Kidney glomerular epithelial cell (primary cell): ENCODE results near the gene PTPRQ.
"Not testable (repeated sequence)": the region's sequence is repeated elsewhere in the genome, so short reads cannot be mapped to it uniquely, and the experiment has no call there.

Experiments
- DNase-seq: peaks from one replicate; lab custom pipeline; 2025; lab: John Stamatoyannopoulos, UW

Gene PTPRQ

DNA sequence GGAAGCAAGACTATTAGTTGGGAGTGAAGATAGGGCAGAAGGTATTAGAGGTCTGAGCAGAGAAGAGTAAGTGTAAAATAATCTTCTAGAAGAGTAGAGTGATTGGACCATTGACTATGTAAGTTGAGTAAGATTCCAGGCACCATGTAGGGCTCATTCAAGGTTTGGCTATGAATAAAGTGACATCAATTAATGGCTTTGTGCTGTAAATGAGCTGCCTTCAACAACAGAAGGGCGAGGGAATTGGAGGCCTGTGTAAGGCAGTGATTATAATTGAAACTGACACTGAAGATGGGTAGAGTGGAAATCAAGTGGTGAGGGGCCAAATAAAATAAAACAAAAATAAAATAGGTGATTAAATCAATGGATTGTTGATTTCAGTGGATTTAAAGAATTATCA lies 26.4 kb downstream of the PTPRQ start:
- DNase-seq = no peak

DNA sequence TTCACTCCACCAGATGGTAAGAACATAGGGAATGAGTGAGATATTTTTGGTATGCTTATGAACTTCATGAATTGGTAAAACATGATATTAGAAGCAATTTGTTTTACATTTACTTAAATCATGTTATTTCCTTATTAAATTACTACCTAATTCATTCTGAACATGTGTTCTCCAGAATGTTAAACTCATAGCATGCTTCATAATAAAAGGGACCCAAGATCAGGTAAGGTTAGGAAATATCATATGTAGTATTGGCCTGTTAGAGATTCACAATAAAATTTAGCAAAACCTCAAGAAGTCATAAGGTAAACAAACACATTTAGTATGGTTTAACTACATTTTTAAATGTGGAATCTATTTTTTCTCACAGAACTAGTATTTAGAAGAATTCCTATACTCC lies 28.2 kb downstream of the PTPRQ start:
- DNase-seq = no peak

DNA sequence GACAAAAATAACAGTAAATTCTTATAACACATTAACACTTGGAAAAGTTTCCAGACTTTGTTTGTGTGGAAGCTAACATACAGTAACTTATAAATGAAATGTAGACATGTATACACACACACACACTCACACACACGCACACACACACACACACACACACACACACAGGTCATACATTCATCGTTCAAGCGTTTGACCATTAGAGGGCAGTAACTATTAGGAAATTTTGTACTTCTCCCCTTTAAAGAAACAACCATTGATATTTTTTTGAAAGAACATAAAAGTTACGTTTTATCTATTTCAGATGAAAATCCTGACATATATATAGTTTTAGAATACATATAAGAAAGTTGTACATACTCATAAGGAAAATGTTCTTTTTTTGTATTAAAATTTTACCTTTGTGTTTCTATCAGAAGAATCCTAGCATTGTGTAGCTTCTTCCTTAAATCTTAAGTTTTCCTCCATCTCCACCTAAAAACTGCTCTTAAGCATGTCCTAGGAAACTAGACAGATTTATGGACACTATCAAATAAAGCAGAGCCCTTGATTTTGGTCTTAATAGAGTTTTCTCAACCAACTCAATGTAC lies 29.0 kb downstream of the PTPRQ start:
- peak; percentile 69 for DNase-seq

DNA sequence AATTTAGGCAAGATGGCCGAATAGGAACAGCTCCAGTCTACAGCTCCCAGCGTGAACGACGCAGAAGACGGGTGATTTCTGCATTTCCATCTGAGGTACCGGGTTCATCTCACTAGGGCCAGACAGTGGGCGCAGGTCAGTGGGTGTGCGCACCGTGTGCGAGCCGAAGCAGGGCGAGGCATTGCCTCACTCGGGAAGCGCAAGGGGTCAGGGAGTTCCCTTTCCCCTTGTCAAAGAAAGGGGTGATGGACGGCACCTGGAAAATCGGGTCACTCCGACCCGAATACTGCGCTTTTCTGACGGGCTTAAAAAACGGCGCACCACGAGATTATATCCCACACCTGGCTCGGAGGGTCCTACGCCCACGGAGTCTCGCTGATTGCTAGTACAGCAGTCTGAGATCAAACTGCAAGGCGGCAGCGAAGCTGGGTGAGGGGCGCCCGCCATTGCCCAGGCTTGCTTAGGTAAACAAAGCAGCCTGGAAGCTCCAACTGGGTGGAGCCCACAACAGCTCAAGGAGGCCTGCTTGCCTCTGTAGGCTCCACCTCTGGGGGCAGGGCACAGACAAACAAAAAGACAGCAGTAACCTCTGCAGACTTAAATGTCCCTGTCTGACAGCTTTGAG lies 33.6 kb downstream of the PTPRQ start:
- not testable (repeated sequence) for DNase-seq

DNA sequence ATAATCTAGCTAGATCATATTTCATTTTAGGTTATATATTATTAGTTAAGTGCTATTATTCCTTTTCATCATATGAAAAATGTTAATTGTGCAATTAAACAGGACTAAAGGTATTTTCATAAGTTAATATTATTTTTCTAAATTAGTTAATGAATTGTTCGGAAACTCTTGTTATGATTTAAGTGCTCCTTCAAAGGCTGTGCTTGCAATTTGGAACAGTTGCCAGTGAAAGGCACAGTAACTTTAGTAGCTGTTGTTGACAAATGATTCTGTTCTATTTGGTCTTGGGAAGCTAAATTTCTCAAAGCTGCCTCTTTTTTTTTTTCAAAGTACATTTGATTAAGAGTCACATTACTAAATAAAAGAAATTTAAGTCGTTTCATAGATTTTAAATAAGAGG lies 40.7 kb downstream of the PTPRQ start:
- no peak for DNase-seq

DNA sequence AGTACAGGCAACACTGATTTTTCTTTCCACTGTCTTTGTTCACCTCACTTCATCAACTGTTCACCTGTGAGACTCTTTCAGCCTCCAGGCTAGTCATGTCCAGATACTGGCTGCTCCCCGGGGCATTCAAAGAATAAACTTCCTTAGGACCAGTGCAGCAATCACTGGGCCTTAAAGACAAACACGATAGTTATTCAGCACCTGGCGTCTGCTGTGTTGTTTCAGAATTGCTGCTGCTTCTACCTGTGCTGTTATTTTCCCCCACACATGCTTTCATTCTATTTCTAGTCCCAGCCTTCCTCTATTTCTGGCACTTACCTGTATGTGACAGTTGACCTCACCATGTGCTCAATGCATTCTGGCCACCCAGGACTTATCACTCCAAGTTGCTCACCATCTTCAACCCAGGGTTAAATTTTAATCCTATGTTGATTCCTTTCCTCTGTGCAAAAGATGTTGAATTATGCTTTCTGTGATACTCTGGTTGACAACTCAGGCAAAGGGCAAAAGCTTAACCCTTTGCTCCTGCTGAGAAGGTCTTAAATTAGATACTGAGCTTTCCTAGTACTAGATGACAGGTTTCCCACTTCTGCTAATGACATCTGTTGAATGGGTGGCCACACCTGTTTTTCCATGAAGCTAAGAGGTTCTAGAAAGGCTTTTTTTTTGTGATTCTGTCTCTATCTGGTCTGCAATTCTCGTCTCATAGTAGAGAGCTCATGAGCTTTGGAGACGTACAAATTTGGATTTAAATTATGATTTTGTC lies 41.4 kb downstream of the PTPRQ start:
- DNase-seq = no peak

DNA sequence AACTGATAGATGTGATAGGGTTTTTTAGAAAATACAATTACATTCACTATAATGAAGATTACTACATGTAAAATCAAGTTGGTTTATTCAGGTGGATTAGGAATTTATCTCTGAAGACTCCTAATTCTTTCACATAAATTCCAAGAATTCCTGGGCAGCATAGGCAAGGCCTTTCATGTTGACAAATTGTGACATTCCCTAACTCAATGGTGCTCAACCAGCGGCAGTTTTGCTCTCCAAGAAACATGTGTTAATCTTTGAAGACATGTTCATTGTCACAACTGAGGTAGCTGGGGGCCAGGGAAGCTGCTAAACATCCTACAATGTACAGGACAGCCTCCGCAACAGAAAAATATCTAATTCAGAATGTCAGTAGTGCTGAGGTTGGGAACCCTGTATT lies 46.3 kb downstream of the PTPRQ start:
- DNase-seq = no peak

DNA sequence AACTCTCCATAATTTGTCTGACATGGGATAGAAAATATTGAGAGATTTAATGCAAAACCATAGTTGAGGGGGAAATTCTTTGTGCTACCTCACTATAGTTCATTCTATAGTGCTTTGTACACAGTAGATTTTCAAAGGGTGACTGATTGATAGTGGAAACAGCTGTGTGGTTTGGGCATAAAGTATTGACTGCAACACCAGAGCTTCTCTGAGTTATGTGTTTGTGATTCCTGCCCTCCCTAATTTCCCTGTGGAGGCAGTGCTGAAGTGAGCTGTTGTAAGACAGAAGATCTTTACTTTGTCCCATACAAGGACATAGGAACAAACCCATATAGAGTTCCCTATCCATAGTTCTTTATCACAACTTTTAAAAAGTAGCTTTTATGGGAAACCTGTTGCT lies 47.1 kb downstream of the PTPRQ start:
- no peak for DNase-seq

DNA sequence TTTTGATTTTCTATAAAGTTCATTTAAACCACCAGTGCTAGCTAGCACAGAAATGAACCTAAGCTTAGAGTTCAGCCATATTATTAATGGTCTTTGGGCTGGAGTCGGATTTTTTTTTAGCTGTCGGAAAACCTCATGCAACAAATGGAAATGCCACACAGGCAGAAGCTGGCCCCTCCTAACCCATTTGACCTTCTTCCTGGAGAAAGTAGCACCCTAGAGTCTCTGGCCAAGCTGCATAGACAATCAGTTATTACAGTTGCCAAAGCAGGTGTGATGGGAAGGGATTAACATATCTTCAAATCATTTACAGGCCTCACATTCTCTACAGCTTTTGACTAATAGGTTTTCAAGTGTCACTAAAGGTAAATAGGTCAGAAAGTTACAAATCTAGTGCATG lies 49.4 kb downstream of the PTPRQ start:
- DNase-seq = no peak

DNA sequence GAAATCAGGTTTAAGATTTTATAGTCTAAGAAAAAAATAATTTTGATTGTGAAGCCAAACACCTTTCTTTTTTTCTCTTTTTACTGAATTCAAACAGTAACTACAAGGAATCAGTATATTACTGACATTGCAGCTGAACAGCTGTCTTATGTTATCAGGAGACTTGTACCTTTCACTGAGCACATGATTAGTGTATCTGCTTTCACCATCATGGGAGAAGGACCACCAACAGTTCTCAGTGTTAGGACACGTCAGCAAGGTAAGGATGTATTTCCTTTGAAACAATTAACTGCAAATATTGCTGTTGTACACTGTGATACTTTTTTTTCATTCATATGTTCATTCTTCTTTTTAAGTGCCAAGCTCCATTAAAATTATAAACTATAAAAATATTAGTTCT lies 50.8 kb downstream of the PTPRQ start:
- DNase-seq = no peak

DNA sequence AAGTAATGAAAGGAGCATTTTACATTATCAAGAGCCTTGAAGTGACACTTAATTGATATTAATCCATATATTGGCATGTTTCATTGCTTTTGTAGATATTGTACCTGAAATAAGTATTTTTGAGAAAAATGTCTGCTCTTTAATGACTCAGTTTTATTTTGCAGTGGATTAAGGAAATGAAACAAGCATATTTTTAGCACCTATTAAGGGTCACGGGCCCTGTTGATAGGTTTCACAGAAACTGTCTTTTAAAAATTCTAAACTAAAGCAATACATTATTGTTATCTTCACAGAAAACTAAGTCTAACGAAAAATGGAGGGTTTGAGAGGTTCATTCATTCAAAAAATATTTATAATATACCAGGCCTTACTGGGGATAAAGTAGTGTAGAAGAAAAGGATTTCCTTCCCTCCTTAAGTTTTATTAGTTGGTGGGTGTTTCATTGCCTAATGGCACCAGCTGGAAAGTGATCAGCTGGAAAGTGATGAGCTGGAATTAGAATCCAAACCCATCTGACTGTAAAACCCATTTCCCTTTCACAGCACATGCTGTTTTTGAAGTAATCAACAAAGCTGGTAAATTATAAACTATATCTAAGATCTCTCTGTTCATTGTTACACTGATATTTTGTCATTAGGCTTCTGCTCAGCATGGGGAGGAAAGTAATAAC lies 54.2 kb downstream of the PTPRQ start:
- no peak for DNase-seq

DNA sequence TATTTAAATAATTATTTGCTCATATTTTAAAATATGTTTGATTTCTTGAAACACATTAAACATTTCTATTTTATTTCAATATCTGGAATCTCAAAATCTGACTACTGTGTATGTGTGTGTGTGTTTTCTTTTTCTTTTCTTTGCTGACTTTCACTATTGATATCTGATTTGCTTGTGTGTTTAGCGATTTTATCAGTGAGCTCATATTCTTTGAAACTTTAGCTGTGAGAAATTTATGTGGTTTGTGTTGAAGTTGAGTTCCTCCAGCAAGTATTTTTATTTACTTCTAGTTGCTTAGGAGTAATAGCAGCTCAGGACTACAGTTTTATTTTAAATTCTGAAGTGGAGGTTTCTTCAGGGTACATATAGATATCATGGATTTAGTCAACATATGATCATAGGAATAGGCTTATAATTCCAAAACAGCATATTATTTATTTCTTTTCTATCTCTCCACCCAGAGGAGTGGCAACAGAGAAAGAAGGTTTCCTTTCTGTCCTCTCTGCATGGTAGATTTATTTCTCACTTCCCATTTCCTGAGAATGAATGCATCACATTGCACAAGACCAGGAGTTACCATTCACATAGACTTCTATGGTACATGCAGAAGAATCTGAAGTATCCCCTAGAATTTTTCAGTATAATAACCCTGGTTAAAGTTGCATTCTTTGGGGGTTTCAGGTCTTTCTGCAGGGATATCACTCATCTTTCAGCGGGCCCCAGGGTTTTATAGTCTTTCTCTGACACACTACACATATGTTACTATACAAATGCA lies 60.5 kb downstream of the PTPRQ start:
- no peak for DNase-seq

DNA sequence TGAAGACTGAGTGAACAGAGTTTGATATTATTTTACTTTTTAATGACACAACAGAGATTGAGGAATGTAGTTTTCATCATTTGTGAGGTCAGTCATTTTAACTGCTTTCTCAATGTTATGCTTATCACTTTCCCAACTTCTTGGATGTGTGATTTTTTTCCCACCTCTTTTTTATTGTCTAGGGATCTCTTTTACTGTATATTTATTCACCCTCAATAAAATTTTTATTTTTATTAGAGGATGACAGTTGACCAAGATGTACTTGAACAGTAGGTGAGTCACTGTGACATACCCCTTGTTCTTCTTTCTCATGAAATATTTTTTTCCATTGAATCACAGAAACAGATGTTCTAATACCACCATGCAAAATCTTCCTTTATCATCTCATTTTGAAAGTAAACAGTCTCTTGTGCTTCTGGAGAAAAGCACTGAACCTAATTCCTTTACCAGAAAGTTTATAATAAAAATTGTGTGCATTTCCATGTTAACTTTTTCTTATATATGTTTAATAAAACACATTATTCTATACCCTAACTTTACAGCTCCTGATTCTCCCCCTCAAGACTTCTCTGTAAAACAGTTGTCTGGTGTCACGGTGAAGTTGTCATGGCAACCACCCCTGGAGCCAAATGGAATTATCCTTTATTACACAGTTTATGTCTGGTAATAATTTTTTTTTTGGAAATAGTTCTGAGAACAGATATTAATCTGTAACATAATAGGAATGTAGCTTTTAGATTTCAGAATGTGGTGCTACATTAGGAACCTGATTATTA lies 65.9 kb downstream of the PTPRQ start:
- no peak for DNase-seq

DNA sequence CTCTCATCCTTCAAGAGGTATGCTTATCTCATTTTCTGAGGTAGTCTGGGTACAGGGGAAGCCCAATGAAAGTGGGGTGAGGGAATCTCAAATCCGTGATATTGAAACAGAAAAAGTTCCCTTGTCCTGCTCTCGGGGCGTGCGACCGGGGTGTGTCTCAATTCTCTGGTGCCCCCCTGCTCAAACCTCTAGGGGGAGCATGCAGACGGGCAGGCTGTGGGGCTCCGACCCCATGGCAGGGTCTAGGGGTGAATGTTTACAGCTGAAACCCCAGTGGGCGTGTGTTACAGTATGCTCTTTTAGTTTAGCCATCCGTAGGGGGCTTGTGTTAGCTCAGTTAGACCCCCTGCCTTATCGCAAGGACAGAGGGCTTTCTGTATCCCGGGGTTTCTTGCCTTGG lies 68.7 kb downstream of the PTPRQ start:
- DNase-seq = no peak

DNA sequence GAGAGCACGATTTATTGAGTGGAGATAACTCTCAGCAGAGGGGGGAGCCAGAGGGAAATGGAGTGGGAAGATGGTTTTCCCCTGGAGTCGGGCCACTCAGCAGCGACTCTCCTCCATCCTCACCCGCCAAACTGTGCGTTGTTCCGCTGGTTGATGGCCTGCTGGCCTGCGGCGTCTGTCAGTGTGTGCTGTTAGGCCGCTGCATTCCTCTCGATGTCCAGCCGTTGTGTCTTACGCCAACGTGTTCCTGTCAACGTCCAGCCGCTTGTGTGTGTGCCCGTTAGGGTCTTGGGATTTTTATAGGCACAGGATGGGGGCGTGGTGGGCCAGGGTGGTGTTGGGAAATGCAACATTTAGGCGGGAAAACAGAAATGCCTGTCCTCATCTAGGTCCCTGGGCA lies 69.2 kb downstream of the PTPRQ start:
- no peak for DNase-seq

DNA sequence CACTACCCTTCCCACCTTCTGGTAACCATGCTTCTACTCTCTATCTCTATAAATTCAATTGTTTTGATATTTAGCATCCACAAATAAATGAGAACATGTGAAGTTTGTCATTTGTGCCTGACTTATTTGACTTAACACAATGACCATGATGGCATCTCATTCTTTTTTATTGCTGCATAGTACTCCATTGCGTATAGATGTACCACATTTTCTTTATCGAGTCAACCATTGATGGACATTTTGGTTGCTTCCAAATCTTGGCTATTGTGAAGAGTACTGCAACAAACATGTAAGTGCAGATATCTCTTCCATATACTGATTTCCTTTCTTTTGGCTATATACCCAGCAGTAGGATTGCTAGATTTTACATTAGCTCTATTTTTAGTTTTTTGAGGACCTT lies 73.6 kb downstream of the PTPRQ start:
- DNase-seq = no peak

DNA sequence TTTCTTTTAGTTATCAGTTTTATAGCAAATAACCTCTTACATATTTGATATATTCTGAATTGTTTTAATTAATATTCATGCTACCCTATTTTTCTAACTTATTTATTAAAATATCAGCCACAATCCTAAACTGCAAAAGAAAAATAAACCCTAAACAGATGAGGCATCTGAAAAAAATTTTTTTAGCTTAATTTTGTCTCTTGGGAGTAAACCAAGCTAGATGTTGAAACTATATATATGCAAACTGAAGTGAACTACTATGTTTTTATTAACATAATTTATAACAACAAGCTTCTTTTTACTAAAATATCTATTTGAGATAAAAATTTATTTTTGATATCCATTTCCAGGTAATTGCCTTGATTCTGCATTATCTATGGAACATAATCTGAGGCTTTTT lies 87.6 kb downstream of the PTPRQ start:
- DNase-seq = no peak

DNA sequence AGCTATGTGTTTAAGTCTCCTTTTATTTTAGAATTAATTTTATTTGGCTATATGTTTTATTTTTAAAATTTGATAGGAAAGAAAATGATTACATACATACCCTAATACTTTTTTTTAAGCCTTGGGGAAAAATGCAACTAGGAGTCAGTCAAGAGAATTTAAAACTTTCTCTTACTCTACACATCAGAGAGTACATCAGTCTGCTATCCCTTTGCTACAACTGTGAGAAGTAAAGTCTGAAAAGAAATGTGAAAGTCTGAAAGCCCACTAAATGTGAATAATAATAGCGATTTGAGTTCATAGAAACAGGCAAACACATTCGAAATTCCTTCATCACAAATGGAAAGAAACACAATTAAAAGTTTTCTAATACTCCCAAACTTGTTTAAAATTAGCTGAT lies 95.0 kb downstream of the PTPRQ start:
- DNase-seq = no peak

DNA sequence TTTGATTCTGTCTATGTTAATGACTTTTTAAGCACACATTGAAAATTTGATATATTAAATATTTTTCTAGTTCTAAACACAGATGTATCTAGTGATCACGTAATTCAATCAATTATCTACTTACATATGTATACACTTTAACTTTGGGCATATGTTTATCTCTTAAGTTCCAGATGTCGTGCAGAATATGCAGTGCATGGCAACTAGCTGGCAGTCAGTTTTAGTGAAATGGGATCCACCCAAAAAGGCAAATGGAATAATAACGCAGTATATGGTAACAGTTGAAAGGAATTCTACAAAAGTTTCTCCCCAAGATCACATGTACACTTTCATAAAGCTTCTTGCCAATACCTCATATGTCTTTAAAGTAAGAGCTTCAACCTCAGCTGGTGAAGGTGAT lies 105.3 kb downstream of the PTPRQ start:
- no peak for DNase-seq

DNA sequence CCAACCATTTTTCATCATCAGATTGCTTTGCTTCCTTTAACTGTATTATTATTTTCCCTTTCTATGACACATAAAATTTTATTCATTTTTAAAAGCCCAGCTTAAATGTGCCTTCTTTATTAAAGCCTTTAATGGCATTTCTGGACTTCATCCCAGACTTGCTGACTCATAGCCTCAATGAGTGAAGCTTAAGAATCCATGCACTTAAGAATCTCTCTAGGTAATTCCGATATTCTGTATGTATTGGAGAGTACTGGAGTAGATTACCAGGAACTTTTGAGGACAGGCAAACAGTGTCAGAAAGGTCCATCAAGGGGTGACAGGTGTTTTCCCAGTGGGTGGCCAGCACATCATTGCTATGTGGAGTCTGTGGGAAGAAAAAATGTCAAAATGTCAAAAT lies 107.9 kb downstream of the PTPRQ start:
- DNase-seq = peak; percentile 77

DNA sequence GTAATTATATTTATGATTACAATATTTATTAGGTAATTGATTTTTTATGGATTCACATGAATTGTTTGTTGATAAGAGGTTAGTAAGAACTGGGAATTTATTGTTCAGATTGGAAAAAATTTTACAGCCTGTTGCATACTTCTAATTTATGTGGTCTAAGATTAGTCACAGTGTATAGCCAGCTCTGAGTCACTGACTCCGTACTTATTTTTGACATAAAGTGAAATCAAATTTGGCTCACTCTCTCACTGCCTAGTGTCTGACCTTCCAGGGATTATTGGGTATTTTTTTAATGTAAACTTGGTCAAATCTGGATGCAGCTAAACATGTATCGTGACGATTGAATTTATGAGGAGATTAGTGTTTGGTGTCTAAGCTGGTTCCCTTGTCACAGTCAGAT lies 109.3 kb downstream of the PTPRQ start:
- peak; percentile 52 for DNase-seq

DNA sequence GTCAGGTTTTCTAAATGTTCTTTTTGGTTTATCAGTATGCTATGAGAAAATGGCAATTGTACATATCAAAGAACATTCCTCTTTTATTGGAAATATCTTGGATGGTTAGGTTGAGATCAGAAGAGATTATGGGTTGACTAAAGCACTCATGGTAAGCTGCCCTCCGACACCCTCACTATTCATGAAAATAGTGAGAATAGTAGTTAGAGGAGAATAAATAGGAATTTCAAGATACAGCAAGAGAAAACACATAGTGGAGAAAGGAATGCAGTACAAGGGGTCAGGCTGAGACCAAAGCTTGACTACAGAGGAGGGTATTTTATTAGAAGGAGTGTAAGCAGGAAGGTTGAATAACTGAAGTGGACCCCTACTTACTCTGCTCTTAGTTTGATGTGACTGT lies 112.5 kb downstream of the PTPRQ start:
- no peak for DNase-seq
